SU-DHL-6 (cell line): ENCODE data around the gene HJURP.

ENCODE experiments used
- CTCF ChIP-seq: fragments of 200-600 bp; sonication (generic); IDR thresholded peaks from one replicate; pipeline ENCODE4 v1.5.1; 2017; ENCODE audit warnings: antibody characterized with exemption, mild to moderate bottlenecking, low read length, moderate library complexity; ENCODE audit not compliant: insufficient read depth, poor library complexity, severe bottlenecking
- EZH2phosphoT487 ChIP-seq: fragments of 200-600 bp; sonication (generic), shearing (Covaris generic); conservative IDR thresholded peaks from 2 replicates; pipeline ENCODE4 v1.6.1; 2018; ENCODE audit warnings: mild to moderate bottlenecking, antibody characterized with exemption, low read length, moderate library complexity, mixed read lengths

GRCh38 chr2:233801357-233802131 lies 52.8 kb downstream of the HJURP start:
- TF ChIP-seq CTCF (no peak), EZH2phosphoT487 (no peak)
